Stimulated activated naive CD8-positive, alpha-beta T cell treated with anti-CD3 and anti-CD28 coated beads, Interleukin-15, amount 100 ng/mL, for 72 hours (primary cell): ENCODE measurements around the gene ADCY4.

Source experiments
- ATAC-seq: fragments of 150-1000 bp; cut with Tn5 transposase; 2 replicates; pipeline ENCODE4 v1.10.0; 2021; ENCODE audit warnings: mild to moderate bottlenecking, moderate library complexity
- DNase-seq, 2 donors: peaks; one replicate each; pipeline ENCODE4 v3.0.0; 2021 to 2022
- H3K27ac Mint-ChIP-seq, 2 donors: one replicate each; pipeline ENCODE4 v1.8.0; 2022; ENCODE audit warnings: mild to moderate bottlenecking in 2 of 2, mixed read lengths in 2 of 2, moderate library complexity in 2 of 2
- H3K27me3 Mint-ChIP-seq: one replicate; pipeline ENCODE4 v1.8.0; 2022; ENCODE audit warnings: mixed read lengths
- H3K4me1 Mint-ChIP-seq: one replicate; pipeline ENCODE4 v1.8.0; 2022; ENCODE audit warnings: mild to moderate bottlenecking, mixed read lengths
- H3K4me3 Mint-ChIP-seq, 2 donors: one replicate each; pipeline ENCODE4 v1.8.0; 2022; ENCODE audit warnings: mild to moderate bottlenecking in 2 of 2, mixed read lengths in 2 of 2, moderate library complexity in 1 of 2
- H3K9me3 Mint-ChIP-seq, 2 donors: one replicate each; pipeline ENCODE4 v1.8.0; 2022; ENCODE audit warnings: mixed read lengths in 2 of 2

The ADCY4 gene

GRCh38 chr14:24307575-24308341 is 27.1 kb downstream of the ADCY4 start, which contains the start of gene CIDEB:
Gene CIDEB (minus strand): TSS chr14:24307977. CDS start chr14:24307858, 119 bp downstream.
- Mint-ChIP-seq H3K27ac (peak within 1 kb of the TSS in 1 of 2 donors; percentile 16), H3K27me3 (no peaks in the 10 kb centered on the region), H3K4me3 (no peak within 1 kb of the TSS), H3K9me3 (no peaks in the 10 kb centered on the region), H3K4me1 (peaks cover 47% of the 10 kb centered on the region)
- DNase-seq (peak; percentile 54 to 62), ATAC-seq (peak; percentile 3)

DNA sequence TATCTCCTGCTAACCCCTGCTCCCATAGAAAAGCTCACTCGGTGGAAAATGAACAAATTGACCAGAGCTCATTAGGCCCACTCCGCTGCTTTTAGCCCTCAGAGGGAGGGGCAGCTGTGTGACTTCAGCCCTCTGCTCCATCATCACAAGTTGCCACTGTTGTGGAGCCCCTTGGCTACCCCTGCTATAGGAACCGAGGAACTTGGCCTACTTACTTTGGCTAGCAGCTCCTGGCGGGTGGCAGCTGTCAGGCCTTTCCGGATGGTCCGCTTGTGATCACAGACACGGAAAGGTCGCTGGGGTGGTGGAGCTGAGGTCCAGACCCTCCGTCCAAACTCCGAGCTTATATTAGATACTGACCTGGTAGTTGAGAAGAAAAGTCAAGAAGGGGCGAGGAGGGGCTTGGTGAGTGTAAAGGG is 27.7 kb downstream of the ADCY4 start:
- no peaks in the 10 kb centered on the region for H3K27me3 Mint-ChIP-seq
- no peaks in the 10 kb centered on the region for H3K9me3 Mint-ChIP-seq
- H3K27ac Mint-ChIP-seq = peak overlapping the region in 1 of 2 donors; percentile 16
- H3K4me3 Mint-ChIP-seq = no peak overlapping the region
- no peak for DNase-seq
- peaks cover 47% of the 10 kb centered on the region for H3K4me1 Mint-ChIP-seq
- ATAC-seq = no peak

GRCh38 chr14:24304019-24304387 is 30.9 kb downstream of the ADCY4 start:
- no peaks in the 10 kb centered on the region for H3K9me3 Mint-ChIP-seq
- no peak overlapping the region for H3K4me3 Mint-ChIP-seq
- ATAC-seq (no peak), DNase-seq (no peak)
- peaks cover 44% of the 10 kb centered on the region for H3K4me1 Mint-ChIP-seq
- H3K27ac Mint-ChIP-seq = no peak overlapping the region
- H3K27me3 Mint-ChIP-seq = no peaks in the 10 kb centered on the region

DNA sequence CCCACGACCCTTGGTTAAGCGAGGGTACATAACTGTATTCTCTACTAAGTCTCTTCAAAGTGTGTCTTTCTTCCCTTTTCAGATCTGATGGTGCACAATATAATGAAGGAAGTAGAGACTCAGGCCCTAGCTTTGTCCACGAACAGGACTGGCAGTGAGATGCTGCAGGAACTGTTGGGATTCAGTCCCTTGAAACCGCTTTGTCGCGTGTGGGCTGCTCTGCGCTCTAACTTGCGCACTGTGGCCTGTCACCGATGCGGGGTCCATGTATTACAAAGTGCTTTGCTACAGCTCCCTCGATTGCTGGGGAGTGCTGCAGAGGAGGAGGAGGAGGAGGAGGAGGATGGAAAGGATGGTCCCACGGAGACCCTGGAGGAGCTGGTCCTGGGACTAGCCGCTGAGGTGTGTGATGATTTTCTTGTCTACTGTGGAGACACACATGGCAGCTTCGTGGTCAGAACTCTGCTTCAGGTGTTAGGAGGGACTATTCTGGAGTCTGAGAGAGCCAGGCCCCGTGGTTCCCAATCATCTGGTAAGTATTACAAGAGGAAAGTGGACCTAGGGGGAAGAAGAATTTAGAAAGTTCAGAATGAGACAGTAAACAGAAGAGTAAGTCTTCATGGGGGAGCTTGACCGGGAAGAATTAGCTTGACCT is 34.4 kb downstream of the ADCY4 start:
- ATAC-seq (no peak), DNase-seq (no peak)
- H3K4me3 Mint-ChIP-seq = peak overlapping the region; percentile 88 to 89
- H3K27ac Mint-ChIP-seq = peak overlapping the region in 1 of 2 donors; percentile 92
- H3K27me3 Mint-ChIP-seq = no peaks in the 10 kb centered on the region
- peaks cover 62% of the 10 kb centered on the region for H3K4me1 Mint-ChIP-seq
- no peaks in the 10 kb centered on the region for H3K9me3 Mint-ChIP-seq

DNA sequence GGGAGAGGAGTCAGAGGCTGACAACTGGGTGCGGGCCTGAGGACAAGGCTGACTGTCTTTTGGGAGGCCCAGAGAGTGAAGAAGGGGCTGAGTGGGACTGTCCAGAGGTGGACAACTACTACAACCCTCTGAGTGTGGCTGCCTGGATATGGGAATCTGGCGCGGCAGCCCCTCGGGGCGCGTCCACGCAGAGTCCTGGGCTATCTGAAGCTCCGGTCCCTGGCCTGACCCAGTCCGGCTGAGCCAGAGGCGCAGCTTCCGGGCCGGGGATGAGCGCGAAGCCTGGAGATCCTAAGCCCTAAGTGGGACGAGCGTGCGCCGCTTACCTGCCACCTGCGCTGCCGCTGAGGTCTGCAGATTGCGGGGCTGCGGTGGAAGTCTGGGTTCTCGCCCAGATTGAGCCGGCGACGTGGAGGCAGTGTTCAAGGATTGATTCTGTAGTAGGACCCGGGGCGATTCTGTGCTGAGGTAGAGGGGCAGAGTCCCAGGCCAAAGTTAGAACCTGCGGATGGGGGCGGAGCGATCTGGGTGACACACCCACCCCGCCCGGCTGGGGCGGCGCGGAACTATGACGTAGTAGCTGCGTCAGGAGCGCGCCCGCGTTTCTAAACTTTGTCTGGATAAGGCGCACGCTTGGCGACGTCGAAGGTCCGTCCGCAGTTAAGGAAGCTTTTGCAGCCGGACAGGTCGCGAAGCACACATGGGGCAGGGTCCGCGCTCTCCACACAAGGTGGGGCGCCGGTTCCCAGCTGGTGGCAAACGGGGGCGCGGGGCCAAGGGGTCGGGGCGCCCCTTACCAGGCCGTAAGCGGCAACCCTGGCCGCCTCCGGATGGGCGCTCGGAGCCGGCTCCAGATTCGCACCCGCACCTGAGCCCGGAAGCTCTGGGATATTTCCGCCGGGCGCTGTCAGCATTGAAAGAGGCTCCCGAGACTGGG is 35.3 kb downstream of the ADCY4 start, which contains the start of the genes DHRS1 and NOP9:
Gene DHRS1 (minus strand): TSS at position 526 of the 937 bp plus-strand sequence. CDS start 674 bp downstream, outside the sequence.
Gene NOP9 (plus strand): TSS at position 596 of the 937 bp plus-strand sequence. CDS start 105 bp downstream, at position 701.
- H3K4me3 Mint-ChIP-seq = peak within 1 kb of the TSS; percentile 88 to 89
- H3K9me3 Mint-ChIP-seq = no peaks in the 10 kb centered on the region
- peaks cover 62% of the 10 kb centered on the region for H3K4me1 Mint-ChIP-seq
- peak within 1 kb of the TSS; percentile 92 for H3K27ac Mint-ChIP-seq
- DNase-seq (peak; percentile 90 to 91), ATAC-seq (peak; percentile 82)
- H3K27me3 Mint-ChIP-seq = no peaks in the 10 kb centered on the region

DNA sequence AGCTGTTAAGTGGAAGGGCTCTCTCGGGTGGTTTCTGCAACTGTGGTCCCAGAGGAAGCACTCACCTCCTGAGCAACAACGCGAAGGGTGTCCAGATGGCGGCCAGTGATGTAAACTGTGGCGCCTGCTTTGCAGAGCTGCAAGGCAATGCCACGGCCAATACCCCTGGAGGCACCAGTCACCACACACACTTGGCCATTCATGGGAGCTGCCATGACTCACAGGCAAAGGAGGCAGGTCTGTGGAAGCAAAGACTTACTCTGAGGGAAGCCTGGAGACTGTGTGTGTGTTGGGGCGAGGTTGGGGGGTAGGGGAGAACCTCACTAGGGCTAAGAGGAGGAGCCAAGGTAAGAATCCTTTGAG is 36.0 kb downstream of the ADCY4 start:
- H3K4me3 Mint-ChIP-seq = peak overlapping the region; percentile 88 to 89
- H3K27ac Mint-ChIP-seq = peak overlapping the region; percentile 92
- no peaks in the 10 kb centered on the region for H3K27me3 Mint-ChIP-seq
- ATAC-seq (peak; percentile 3), DNase-seq (no peak)
- no peaks in the 10 kb centered on the region for H3K9me3 Mint-ChIP-seq
- H3K4me1 Mint-ChIP-seq = peaks cover 62% of the 10 kb centered on the region

DNA sequence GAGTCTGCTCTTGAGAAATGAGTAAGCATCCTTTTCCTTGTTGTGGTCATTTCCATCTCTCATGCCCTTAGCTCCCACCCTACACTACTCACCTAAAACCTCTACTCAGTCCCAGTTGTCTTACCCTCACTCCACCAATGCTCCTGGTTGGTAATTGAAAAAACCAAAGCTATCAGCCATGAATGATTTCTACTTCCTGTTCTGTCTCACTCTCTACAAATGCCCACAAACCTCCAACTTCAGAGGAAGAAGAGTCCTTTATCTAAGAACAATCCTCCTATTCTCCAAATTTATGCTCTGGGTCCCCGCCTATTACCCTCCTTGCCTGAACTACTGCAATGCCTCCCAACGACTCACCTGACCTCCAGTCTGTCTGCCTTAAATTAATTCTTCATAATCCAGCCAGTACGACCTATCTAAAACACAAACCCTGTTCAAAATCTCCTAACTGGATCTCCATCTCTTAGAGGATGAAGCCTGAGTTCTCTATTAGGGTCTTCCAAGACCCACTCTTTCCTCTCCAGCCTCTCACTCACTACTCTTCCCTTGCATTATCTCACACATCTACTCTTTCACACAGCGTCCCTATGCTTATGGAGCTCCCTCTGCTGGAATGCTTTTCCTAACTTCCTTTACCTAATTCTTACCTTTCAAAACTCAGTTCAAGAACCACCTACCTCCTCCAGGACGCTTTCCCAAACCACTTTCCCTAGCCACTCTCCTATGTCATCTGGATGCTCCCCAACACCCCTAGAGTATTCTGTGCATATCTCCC is 37.5 kb downstream of the ADCY4 start:
- Mint-ChIP-seq H3K27me3 (no peaks in the 10 kb centered on the region), H3K27ac (peak overlapping the region; percentile 1 to 35), H3K9me3 (no peaks in the 10 kb centered on the region), H3K4me3 (peak overlapping the region; percentile 2 to 13), H3K4me1 (peaks cover 59% of the 10 kb centered on the region)
- DNase-seq (no peak), ATAC-seq (peak; percentile 44)

- Mint-ChIP-seq H3K27ac (peak overlapping the region; percentile 81 to 97), H3K4me3 (peak overlapping the region; percentile 32 to 41), H3K4me1 (peaks cover 59% of the 10 kb centered on the region), H3K27me3 (no peaks in the 10 kb centered on the region), H3K9me3 (no peaks in the 10 kb centered on the region)
- DNase-seq (peak; percentile 73 to 86), ATAC-seq (peak; percentile 91)
Observed at GRCh38 chr14:24296341-24297157, 38.3 kb downstream of the ADCY4 start.

DNA sequence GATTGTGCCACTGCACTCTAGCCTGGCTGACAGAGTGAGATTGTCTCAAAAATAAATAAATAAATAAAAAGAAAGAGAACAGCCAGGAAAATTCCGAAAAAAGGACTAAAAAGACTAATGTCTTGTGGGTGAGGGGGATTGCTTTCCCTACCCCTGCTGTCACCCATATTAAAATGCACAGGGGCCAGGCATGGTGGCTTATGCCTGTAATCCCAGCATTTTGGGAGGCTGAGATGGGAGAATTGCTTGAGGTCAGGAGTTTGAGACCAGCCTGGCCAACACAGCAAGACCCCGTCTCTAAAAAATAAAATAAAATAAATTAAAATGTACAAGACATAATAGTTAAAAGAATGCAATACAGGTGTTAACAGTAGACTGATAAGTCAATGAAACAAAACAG is 41.3 kb downstream of the ADCY4 start:
- no peak for ATAC-seq
- no peak overlapping the region for H3K4me3 Mint-ChIP-seq
- peaks cover 64% of the 10 kb centered on the region for H3K4me1 Mint-ChIP-seq
- no peak overlapping the region for H3K27ac Mint-ChIP-seq
- H3K9me3 Mint-ChIP-seq = no peaks in the 10 kb centered on the region
- H3K27me3 Mint-ChIP-seq = no peaks in the 10 kb centered on the region
- no peak for DNase-seq

- Mint-ChIP-seq H3K9me3 (no peaks in the 10 kb centered on the region), H3K27ac (no peak overlapping the region), H3K4me3 (no peak overlapping the region), H3K27me3 (no peaks in the 10 kb centered on the region), H3K4me1 (peaks cover 64% of the 10 kb centered on the region)
- no peak for ATAC-seq
- no peak for DNase-seq
Observed at GRCh38 chr14:24292118-24292807, 42.6 kb downstream of the ADCY4 start.

GRCh38 chr14:24291446-24292117 is 43.3 kb downstream of the ADCY4 start:
- Mint-ChIP-seq H3K27me3 (no peaks in the 10 kb centered on the region), H3K4me1 (peaks cover 62% of the 10 kb centered on the region), H3K27ac (no peak overlapping the region), H3K9me3 (no peaks in the 10 kb centered on the region), H3K4me3 (no peak overlapping the region)
- DNase-seq = no peak
- ATAC-seq = no peak

DNA sequence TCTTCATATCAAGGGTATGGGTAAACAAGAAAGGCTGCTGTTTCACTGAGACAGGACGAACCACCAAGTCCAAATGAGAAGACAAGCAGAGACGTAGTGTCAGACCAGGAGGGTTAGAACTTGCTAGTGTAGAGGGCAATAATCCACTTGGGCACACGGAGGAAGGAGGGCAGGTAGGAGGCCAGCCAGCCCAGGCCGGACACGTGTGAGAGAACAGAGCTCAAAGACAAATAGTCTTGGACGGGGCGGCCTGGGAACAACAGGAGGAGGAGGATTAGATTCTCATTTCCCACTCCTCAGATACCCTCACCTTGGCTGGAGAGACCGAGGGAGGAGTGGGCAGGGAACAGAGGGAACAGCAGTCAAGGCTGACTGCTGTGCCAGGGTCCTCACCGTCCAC is 44.1 kb downstream of the ADCY4 start:
- no peak for ATAC-seq
- Mint-ChIP-seq H3K4me3 (no peak overlapping the region), H3K9me3 (no peaks in the 10 kb centered on the region), H3K27me3 (no peaks in the 10 kb centered on the region), H3K4me1 (peaks cover 53% of the 10 kb centered on the region), H3K27ac (no peak overlapping the region)
- DNase-seq = no peak

GRCh38 chr14:24289649-24290280 is 45.1 kb downstream of the ADCY4 start:
- H3K4me1 Mint-ChIP-seq = peaks cover 59% of the 10 kb centered on the region
- H3K27me3 Mint-ChIP-seq = no peaks in the 10 kb centered on the region
- H3K9me3 Mint-ChIP-seq = no peaks in the 10 kb centered on the region
- ATAC-seq (peak; percentile 100), DNase-seq (peak; percentile 68 to 84)
- H3K4me3 Mint-ChIP-seq = peak overlapping the region; percentile 38 to 59
- H3K27ac Mint-ChIP-seq = no peak overlapping the region
